ENCODE measurements around the gene STAG3. TPM values are rescaled to one million over a fixed set of nuclear protein-coding genes. Genes with fewer than 3 reads are reported as not detected.
"Not testable (repeated sequence)": the region's sequence is repeated elsewhere in the genome, so short reads cannot be mapped to it uniquely, and the experiment has no call there.

The STAG3 gene
- total and polyA plus RNA-seq, 3 donors from 2014 or later = 105 to 281 (median 224) TPM

DNA sequence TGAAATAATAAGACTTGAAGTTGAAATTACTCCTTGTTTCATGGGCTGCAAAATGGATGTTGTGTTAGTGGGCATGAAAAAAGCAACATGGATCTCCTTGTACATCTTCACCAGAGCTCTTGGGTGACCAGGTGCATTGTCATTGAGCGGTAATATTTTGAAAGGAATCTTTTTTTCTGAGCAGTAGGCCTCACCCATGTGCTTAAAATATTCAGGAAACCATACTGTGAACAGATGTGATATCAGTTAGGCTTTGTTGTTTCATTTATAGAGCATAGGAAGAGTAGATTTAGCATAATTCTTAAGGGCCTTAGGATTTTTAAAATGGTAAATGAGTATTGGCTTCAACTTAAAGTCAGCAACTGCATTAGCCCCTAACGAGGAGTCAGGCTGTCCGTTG lies 15.3 kb downstream of the STAG3 start:
- no peaks in the 10 kb centered on the region for H3K4me1 ChIP-seq
- H3K36me3 ChIP-seq (ENCODE audit: low read depth, missing control alignments) = no peaks in the 10 kb centered on the region
- H3K9me3 ChIP-seq = no peaks in the 10 kb centered on the region
- TF ChIP-seq POLR2A (IDR thresholded peaks at IDR 0.05) (no peak), CTCF (IDR thresholded peaks at IDR 0.05) (no peak)
- no peak overlapping the region for H3K27ac ChIP-seq
- DNase-seq = no peak
- H3K4me3 ChIP-seq = no peak overlapping the region
- no peaks in the 10 kb centered on the region for H3K27me3 ChIP-seq
- WGBS, 2 donors = 82 to 94% methylated on average over 3 of the region's 3 CpGs
- intact Hi-C loops (cut with DNase I; ENCODE audit: low total_unique reads) = no loop called here

- no peak for DNase-seq
- Histone ChIP-seq H3K27ac (no peak overlapping the region), H3K9me3 (no peaks in the 10 kb centered on the region), H3K4me1 (no peaks in the 10 kb centered on the region), H3K4me3 (no peak overlapping the region), H3K27me3 (no peaks in the 10 kb centered on the region), H3K36me3 (ENCODE audit: low read depth, missing control alignments) (no peaks in the 10 kb centered on the region)
- TF ChIP-seq CTCF (IDR thresholded peaks at IDR 0.05) (no peak), POLR2A (IDR thresholded peaks at IDR 0.05) (no peak)
- intact Hi-C loops (cut with DNase I; ENCODE audit: low total_unique reads) = no loop called here
- WGBS, 2 donors = 81 to 83% methylated on average over 2 of the region's 2 CpGs
Measured at GRCh38 chr7:100195222-100195621, 17.5 kb downstream of the STAG3 start.

DNA sequence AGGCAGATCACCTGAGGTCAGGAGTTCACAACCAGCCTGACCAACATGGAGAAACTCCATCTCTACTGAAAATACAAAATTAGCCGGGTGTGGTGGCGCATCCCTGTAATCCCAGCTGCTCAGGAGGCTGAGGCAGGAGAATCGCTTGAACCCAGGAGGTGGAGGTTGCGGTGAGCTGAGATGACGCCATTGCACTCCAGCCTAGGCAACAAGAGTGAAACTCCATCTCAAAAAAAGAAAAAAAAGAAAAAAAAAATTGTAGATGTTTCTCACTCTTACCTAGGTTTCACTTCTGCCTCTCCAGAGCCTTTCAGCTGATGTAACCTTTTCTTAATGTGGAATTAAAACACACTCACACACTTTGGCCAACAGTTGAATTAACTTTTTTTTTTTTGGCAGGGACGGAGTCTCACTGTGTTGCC lies 18.2 kb downstream of the STAG3 start:
- H3K27ac ChIP-seq; intact Hi-C loops (cut with DNase I; ENCODE audit: low total_unique reads); H3K36me3 ChIP-seq (ENCODE audit: low read depth, missing control alignments); H3K4me1 ChIP-seq; H3K27me3 ChIP-seq; H3K9me3 ChIP-seq; DNase-seq; H3K4me3 ChIP-seq: not testable (repeated sequence)
- WGBS, 2 donors = 94 to 96% methylated on average over 6 of the region's 6 CpGs

GRCh38 chr7:100198266-100198665 lies 20.5 kb downstream of the STAG3 start:
- no peak for TF ChIP-seq CTCF (IDR thresholded peaks at IDR 0.05)
- TF ChIP-seq POLR2A (IDR thresholded peaks at IDR 0.05) = no peak
- H3K36me3 ChIP-seq (ENCODE audit: low read depth, missing control alignments) = no peaks in the 10 kb centered on the region
- no peaks in the 10 kb centered on the region for H3K27me3 ChIP-seq
- no peak overlapping the region for H3K4me3 ChIP-seq
- no peak for DNase-seq
- intact Hi-C loops (cut with DNase I; ENCODE audit: low total_unique reads) = no loop called here
- H3K4me1 ChIP-seq = no peaks in the 10 kb centered on the region
- no peak overlapping the region for H3K27ac ChIP-seq
- 92 to 93% methylated on average over 10 of the region's 10 CpGs for WGBS, 2 donors
- no peaks in the 10 kb centered on the region for H3K9me3 ChIP-seq

DNA sequence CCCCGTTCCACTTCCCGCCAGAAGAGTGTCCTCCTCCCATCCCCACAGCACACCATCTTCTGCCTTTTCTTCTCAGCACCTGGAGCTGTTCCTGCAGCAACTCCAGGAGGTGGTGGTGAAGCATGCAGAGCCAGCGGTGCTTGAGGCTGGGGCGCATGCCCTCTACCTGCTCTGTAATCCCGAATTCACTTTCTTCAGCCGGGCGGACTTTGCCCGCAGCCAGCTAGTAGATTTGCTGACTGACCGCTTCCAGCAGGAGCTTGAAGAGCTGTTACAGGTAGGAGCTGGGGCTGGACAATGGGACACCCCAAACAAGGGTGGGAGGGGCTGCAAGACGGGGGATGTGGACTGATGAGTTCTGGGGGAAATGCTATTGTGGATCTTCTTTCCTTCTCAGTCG lies 23.0 kb downstream of the STAG3 start:
- no peaks in the 10 kb centered on the region for H3K27me3 ChIP-seq
- no peaks in the 10 kb centered on the region for H3K36me3 ChIP-seq (ENCODE audit: low read depth, missing control alignments)
- intact Hi-C loops (cut with DNase I; ENCODE audit: low total_unique reads) = no loop called here
- no peaks in the 10 kb centered on the region for H3K9me3 ChIP-seq
- 81 to 92% methylated on average over 11 of the region's 11 CpGs for WGBS, 2 donors
- TF ChIP-seq POLR2A (IDR thresholded peaks at IDR 0.05) (no peak), CTCF (IDR thresholded peaks at IDR 0.05) (no peak)
- H3K4me1 ChIP-seq = no peaks in the 10 kb centered on the region
- H3K27ac ChIP-seq = no peak overlapping the region
- no peak for DNase-seq
- H3K4me3 ChIP-seq = no peak overlapping the region
